ENCODE data around the gene TMEFF1.

DNA sequence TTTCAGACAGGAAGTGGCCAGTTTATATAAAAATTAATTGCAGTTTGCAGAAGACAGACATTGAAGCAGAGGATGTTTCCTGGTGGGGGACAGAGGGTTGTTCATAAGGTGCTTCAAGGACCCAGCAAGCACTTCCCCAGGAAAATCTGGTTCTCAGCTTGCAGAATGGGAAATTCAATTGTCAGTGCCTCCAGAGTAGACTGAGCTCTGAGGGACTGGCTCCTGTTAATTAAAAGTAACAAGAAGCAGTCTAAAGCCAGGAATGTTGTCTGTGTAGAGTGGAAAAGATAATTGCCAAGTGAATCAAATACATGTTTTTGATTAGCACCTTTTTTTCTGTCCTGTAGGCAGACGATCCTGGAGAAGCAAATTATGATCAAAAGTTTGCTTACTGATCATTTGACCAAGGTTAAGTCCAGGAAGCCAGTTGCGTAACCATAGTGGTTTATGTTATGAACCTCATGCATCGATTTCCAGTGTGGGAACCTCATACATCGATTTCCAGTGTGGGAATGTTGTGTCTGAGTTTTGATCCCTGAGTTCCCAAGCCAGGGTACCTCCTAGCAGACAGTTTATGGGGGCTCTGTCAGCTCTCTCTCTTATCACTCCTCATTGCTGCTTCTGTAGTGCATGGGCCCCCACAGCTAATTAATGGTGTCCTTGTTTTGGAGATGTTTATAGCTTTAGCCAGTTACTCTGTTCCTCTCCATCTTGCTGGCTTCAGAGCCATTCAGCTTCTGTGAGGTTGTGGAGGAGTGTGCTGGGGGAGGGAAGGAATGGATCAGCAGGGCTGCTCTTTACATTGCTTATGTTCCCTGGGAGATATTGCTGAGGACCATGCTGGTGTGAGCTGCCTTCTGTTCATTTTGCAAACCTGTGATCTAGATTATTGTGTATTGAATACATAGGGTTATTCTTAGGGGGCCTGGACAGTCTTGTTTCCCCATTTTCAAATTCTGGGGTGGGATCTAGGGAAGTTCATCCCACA lies 28.9 kb upstream of the TMEFF1 start:
- TF ChIP-seq CTCF (IDR thresholded peaks at IDR 0.05) (no peak), POLR2A (IDR thresholded peaks at IDR 0.05) (no peak)
